Epidermal melanocyte (primary cell): ENCODE measurements around the gene S100A8.

ENCODE experiments used
- DNase-seq: peaks from one replicate; pipeline ENCODE4 v3.0.0; 2011; ENCODE audit warnings: low spot score; ENCODE audit not compliant: insufficient read length

Gene S100A8

GRCh38 chr1:153362187-153362775 is 28.6 kb downstream of the S100A8 start:
- no peak for DNase-seq

DNA sequence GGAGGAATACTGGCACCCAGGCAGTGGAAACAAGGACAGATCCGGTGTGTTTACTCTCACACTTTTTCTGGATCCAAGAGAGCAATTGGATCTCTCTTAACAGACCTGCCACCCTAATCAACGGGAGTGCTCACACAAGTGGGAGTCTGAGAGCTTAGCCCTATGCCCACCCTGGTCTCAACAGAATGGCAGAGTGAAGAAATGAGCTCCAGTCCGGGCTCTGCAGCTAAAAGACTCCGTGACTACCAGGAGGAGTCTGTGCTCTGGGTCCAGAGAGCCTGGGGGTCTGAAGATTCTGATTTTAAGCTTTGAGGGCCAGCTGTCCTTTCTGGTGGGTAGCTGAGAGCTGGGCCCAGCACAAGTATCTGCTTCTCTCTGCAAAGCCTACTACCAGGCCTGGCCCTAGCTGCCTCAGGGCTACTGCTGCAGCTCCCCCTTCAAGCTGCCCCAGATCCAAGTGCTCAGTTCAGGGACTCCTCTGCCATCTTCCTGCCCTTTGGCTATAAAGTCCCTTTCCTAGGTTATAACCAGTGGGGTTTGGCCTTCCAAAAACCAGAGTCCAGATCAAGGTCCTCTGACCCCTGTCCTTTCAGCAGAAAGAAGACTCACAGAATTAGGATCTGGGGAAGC is 29.3 kb downstream of the S100A8 start:
- no peak for DNase-seq

DNA sequence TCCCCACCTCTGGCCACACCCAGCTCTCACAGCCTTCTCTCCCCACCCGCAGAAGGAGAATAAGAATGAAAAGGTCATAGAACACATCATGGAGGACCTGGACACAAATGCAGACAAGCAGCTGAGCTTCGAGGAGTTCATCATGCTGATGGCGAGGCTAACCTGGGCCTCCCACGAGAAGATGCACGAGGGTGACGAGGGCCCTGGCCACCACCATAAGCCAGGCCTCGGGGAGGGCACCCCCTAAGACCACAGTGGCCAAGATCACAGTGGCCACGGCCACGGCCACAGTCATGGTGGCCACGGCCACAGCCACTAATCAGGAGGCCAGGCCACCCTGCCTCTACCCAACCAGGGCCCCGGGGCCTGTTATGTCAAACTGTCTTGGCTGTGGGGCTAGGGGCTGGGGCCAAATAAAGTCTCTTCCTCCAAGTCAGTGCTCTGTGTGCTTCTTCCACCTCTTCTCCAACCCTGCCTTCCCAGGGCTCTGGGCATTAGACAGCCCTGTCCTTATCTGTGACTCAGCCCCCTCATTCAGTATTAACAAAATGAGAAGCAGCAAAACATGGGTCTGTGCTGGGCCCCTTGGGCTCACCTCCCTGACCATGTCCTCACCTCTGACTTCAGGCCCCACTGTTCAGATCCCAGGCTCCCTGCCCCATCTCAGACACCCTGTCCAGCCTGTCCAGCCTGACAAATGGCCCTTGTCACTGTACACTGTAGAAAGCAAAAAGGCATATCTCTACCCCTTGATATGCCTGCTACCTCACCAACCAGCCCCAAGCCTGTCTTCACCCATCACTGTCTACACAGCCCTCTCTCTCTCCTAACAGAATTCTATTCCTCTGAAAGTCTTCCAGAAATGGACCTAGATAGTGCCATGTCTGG is 30.0 kb downstream of the S100A8 start:
- no peak for DNase-seq

- no peak for DNase-seq
Measured at GRCh38 chr1:153360190-153360589, 30.7 kb downstream of the S100A8 start.

DNA sequence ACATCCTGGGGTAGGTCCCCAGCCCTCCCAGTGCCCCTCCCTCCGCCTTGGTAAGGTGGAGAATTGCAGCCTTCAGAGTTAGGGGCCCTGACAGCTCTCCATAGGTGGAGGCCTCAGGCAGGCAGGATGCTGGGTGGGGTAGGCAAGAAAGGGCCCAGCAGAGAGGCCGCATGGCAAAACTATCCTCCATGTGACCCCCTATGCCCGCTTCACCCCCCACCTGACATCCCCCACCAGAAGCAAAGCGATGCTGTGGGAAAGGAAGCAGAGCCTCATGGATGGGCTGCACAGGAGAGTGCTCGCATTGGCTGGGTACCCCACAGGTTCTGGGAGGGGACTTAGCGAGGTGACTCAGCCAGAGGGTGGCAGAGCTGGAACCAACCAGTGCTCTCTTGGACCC is 31.6 kb downstream of the S100A8 start:
- DNase-seq, result no peak

GRCh38 chr1:153358691-153358975 is 32.2 kb downstream of the S100A8 start:
- no peak for DNase-seq

DNA sequence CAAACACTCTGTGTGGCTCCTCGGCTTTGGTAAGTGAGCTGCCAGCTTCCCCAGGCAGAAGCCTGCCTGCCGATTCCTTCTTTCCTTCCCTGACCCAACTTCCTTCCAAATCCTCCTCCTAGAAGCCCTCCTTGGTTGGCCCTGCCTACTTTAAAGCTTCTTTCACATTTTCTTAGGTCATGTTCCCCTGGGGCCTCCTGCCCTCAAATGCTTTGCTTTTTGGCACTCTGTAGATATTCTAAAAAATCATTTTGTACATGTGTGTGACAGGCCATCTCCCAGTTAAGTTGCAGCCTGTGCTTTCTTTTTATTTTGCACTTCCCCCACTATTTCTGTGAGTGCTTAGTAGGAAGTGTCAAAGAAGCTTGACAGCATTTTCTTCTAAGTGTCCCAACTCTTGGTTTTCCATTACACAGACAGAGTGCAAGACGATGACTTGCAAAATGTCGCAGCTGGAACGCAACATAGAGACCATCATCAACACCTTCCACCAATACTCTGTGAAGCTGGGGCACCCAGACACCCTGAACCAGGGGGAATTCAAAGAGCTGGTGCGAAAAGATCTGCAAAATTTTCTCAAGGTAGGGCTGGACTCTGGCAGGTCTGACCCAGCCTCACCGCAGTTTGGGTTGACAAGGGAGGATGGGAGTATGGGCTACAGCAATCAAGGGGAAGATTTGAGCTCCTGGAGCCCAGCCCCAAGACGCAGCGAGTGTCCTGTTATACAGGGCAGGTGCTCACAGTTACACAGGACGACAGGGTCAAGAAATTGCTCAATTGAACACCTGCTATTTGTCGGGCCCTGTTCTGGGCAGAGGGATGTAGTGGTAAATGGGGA is 32.8 kb downstream of the S100A8 start, which contains the start of gene S100A9:
TSS of gene S100A9 (plus strand) at position 2 of the 838 bp plus-strand sequence. CDS start at position 432, 430 bp downstream.
- DNase-seq, result no peak

DNA sequence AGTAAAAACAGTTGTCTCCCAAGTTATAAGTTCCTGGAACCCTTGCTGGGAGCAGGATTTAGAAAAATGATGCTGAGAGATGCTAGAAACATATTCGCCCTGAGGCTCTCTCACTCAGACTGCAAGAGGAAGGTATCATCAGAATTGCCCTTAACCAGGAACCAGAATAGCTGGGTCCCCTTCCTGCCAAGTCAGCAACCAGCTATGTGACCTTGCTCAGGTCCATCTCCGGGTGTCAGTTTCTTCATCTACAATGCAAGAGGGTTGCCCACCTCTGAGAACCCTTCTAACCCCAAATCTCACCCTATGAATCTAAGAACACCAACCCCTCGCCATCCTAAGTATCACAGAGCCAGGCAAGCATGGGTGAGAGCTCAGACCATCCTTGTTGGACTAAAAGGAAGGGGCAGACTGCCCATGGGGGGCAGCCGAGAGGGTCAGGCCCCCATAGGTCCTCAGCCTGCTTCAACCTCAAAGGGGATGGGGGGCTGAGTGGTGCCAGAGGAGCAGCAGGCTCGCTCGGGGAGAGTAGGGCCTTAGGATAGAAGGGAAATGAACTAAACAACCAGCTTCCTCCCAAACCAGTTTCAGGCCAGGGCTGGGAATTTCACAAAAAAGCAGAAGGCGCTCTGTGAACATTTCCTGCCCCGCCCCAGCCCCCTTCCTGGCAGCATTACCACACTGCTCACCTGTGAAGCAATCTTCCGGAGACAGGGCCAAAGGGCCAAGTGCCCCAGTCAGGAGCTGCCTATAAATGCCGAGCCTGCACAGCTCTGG is 33.6 kb downstream of the S100A8 start:
- DNase-seq, result no peak

DNA sequence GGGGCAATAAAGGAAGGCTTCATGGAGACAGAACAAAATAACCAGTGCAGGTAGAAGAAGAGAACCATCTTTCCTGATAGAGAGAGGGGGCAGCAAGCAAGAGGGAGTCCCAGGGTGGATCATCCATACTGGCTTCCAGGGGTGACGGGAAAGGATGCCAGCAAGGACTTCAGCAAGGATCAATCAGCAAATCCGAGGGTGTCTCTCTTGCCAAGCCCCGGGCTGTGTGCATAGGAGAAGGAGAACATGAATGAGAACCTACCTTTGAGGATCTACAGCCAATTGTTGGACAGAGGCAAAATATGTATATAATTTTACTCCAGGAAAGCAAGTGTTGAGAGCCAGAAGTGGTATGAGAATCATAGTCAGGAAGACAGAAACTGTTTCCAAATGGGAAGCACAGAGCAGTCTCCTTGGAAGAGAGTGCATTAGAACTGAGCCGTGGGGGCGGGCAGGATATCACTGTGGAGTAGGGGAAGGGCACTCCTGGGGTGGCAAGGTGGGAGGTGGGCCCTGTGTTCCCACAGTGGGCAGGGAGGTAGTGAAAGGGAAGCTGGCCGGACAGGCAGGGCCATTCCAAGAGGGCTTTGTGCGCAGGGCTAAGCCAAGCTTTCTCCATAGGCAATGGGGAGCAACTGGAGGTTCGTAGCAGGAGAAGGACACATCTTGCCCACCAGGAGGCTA is 34.3 kb downstream of the S100A8 start:
- DNase-seq, result no peak

GRCh38 chr1:153355445-153356071 is 35.3 kb downstream of the S100A8 start:
- no peak for DNase-seq

GRCh38 chr1:153354515-153355193 is 36.2 kb downstream of the S100A8 start:
- DNase-seq, result no peak

DNA sequence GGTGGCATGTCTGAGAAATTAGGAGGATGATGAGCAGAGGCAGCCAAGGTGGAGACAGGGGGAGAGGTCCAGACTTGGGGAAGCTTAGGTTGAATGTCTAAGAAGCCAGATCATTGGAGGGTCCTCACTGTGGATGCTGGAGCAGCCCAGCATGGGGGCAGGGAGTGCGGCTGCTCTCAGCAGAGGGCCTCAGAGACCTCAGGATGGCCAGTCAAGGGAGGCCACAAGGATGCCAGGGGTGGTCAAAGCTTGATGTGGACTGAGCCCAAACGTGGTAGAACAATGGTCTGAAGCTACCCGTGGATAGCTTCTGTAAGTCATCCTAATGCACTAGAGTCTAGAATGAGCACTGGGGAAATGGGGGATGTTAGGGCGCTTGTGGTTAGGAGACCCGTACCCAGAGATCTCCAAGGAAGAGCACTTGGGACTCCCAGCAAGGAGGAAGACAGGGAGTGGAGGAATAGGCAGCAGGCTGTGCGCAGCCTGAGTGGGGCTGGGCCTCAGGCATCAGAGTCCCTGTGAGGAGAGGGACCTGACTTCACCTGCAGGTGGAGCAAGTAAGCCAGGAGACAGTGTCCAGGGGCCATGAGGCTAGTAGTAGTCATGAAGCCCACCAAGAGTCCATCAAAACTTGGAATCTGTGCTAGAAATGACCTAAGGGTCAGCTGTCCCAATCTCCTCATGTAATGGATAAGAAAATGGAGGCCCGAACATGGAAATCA is 37.5 kb downstream of the S100A8 start:
- no peak for DNase-seq

DNA sequence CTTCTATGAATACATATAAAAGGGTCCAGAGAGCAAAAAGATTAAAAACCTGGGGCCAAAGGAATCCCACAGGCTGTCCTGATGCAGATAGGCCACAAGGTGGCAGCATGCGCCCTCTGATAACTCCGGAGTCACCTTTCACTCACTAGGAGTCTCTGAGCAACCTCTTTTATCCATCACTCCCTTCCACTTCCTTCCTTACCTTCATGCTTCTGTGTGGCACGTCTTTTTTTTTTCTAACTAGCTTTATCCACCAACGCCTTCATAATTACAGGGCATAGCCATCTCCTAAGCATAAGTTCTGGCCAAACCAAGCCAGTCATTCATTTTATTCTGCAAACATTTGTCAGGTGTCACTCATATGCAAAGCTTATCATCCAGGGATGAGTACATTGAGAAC is 38.4 kb downstream of the S100A8 start:
- DNase-seq, result peak; percentile 84

GRCh38 chr1:153350321-153350957 is 40.4 kb downstream of the S100A8 start:
- no peak for DNase-seq

GRCh38 chr1:153349363-153350320 is 41.2 kb downstream of the S100A8 start:
- DNase-seq, result no peak

DNA sequence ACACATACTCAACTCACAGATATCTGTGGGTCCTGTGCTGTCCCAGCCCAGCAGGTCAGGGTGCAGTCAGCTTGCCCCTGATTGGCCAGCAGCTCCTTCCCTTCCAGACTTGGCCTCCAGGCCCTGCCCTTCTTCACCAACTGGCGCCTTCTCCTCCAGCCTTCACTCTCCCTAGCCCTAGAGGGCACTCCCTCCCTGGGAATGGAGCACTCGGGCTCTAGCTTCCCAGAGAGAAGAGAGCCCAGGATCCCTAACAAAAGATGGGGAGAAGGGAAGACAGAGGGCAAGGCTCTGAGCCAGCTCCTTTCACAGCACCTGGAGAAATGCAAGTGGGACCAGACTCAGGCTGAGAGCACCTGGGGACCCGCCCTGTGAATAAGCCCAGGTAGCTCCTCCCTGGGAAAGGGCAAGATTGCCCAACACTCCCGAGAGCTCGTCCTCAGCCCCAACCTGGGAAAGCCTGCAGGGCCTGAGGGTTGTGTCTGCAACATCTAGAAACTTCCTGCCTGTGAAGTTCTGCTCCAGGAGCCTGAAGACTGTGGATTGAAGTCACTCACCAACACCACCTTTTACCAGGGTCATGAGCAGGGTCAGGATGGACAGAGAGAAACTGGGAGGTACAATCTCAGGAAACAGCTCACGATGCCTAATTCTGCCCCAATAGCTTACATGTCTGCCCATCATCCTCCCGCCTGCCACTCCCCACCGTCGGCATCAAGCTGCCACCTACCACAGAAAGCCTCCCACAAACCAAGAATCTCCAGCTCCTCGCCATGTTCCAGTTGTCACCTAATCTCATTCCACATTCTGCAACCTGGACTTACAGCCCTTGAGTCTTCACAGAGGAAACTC is 42.1 kb downstream of the S100A8 start, which contains the start of gene PGLYRP4:
TSS of gene PGLYRP4 (minus strand) at position 331 of the 852 bp plus-strand sequence. CDS start 909 bp downstream, outside the sequence.
- DNase-seq, result no peak
